Measurements from ENCODE around the gene ARSB. TPM values are rescaled to one million over a fixed set of nuclear protein-coding genes. Genes with fewer than 3 reads are reported as not detected.

Gene ARSB
- total and polyA plus RNA-seq, 10 of the 15 experiments (the other 5 are each of a cell fraction or from before 2014, with no cell fraction given) = 1.2 to 8.2 (median 6.1) TPM

DNA sequence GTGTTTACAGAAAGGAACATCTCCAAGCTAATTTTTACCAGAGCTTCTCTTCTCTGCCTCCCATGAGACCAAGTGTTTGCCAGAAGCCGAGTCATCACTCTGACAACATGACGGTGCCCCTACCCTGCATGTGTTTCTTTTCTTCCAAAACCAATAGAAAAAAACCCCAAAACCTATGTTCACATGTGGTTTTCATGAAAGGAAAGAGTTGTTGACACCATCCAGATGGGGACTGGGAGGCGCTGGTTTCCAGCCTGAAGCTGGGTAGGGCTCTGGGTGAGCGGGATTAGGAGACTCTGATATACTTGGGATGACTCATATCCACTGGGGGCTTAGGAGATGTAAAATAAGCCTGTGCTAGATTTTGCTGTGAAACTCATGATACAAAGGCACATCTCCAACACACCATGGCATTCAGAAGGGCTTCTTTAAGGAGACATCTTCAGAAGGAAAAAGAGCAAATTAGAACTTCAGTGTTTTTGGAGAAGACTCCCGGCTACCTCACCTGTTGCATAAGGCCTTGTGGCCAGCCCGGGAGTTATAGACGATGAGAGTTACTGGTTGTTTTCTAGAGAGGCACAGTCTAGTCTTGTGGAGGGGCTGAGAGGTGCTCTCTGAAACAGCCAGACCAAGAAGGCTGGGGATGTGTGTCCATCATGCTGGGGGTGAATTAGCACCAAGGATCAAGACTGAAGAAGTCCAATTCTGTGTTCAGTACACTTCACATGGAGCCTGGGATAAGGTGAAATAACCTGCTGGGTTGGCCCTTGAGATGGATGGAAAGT lies 227.6 kb downstream of the ARSB start (continued):
- TF ChIP-seq ZBTB40 (IDR thresholded peaks at IDR 0.05; ENCODE audit: borderline replicate concordance) = no peak
- TF ChIP-seq JUNB (IDR thresholded peaks at IDR 0.05) = no peak

DNA sequence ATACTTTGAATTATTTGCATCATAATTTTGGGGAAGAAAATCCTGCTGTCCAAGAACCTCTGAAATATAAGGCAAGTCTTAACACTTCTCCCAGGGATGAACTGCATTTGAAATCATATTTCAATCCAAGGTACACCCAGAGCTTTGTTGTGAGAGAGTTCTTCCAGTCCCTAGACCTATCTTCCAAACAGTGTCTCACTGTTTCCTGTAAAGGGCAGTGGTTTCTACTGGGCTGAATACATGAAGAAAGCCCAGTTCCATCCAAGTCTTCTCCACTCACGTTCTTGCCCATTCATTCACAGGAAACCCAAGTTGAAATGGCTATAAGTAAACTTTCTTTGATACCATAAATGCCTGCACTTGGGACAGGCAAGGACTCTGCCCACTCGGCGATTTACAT lies 228.3 kb downstream of the ARSB start:
- intact Hi-C loops (cut with micrococcal nuclease; ENCODE audit: unreplicated experiment) = loop anchor here (1.0 to 10.0 kb wide), 5 partner anchors 24 to 212 kb away; no protein-coding TSS in a partner anchor
- peaks cover 65% of the 10 kb centered on the region for H3K4me1 ChIP-seq (ENCODE audit: control insufficient read depth, insufficient read depth, low read length)

More for the DNA sequence above, 228.3 kb downstream of the ARSB start:
- DNase-seq (ENCODE audit: low read depth, low spot score) = no peak
- ATAC-seq = peak; percentile 3
- TSS peak; percentile 76 for BruUV-seq (replicated peaks)
- ChIA-PET POLR2A (interaction anchor here (0.9 to 2.9 kb wide), 4 partner anchors 11 to 114 kb away, joined by 3 to 22 read pairs (median 4); no protein-coding TSS in a partner anchor), SMC1A (ENCODE audit: uncharacterized antibody, unreplicated experiment) (interaction anchor here (0.7 to 7.5 kb wide), 22 partner anchors 9 to 212 kb away, joined by 3 to 100 read pairs (median 6); no protein-coding TSS in a partner anchor), RAD21 (ENCODE audit: unreplicated experiment) (interaction anchor here (0.6 to 7.3 kb wide), 19 partner anchors 9 to 215 kb away, joined by 3 to 132 read pairs (median 4); no protein-coding TSS in a partner anchor), CTCF (interaction anchor here (0.8 to 3.8 kb wide), 9 partner anchors 8 to 376 kb away, joined by 3 to 16 read pairs (median 6); no protein-coding TSS in a partner anchor)
- no peaks in the 10 kb centered on the region for H3K9me3 ChIP-seq (replicated peaks; ENCODE audit: control insufficient read depth, insufficient read depth, low read length)
- H4K20me1 ChIP-seq (ENCODE audit: control insufficient read depth, insufficient read depth) = no peaks in the 10 kb centered on the region
- H3K27me3 ChIP-seq (replicated peaks in 1 of 2; ENCODE audit: control insufficient read depth in 2 of 2, insufficient read depth in 2 of 2, low read length in 1 of 2) = no peaks in the 10 kb centered on the region
- H3K79me2 ChIP-seq (ENCODE audit: control insufficient read depth, insufficient read depth, low read length) = no peaks in the 10 kb centered on the region
- TF ChIP-seq CHD1 (IDR thresholded peaks at IDR 0.05; ENCODE audit: low read depth, low read length) = no peak
- no peak for TF ChIP-seq PBX3 (IDR thresholded peaks at IDR 0.05; ENCODE audit: insufficient replicate concordance, low read depth, low read length)
- TF ChIP-seq JUNB (IDR thresholded peaks at IDR 0.05) = no peak
- TF ChIP-seq MYC (IDR thresholded peaks at IDR 0.05; ENCODE audit: insufficient read depth, insufficient read length, insufficient replicate concordance, low read length, severe bottlenecking) = no peak
- no peak for TF ChIP-seq SUZ12 (IDR thresholded peaks at IDR 0.05; ENCODE audit: unreplicated experiment)
- TF ChIP-seq NFIC (IDR thresholded peaks at IDR 0.05; ENCODE audit: low read depth, low read length) = no peak
- peak overlapping the region; percentile 83 for H3K4me2 ChIP-seq (ENCODE audit: control insufficient read depth, insufficient read depth)
- peak overlapping the region; percentile 74 for H2AFZ ChIP-seq (ENCODE audit: control insufficient read depth, low read depth, low read length)
- peak; percentile 18 for FAIRE-seq
- peak overlapping the region; percentile 72 for H3K9ac ChIP-seq (ENCODE audit: control insufficient read depth, insufficient read depth, low read length)
- H3K27ac ChIP-seq (ENCODE audit: control insufficient read depth, insufficient read depth) = peak overlapping the region; percentile 97
- 25% methylated on average over 3 of the region's 3 CpGs for WGBS (ENCODE audit: insufficient coverage, insufficient replicate concordance, low lambda C conversion rate, missing lambda C conversion rate)
- in situ Hi-C loops (cut with MboI) = loop anchor here (5.0 kb wide), 1 partner anchor 130 kb away; no protein-coding TSS in a partner anchor
- H3K36me3 ChIP-seq (ENCODE audit: control insufficient read depth in 2 of 2, insufficient read depth in 2 of 2, low read length in 1 of 2) = no peaks in the 10 kb centered on the region; a peak in 1 of 4 replicates
- H3K4me3 ChIP-seq = 0 out of 2 replicates have a peak overlapping the region, but pooled peaks have one; percentile 10

Data from GM12878 (cell line).